ENCODE results near the gene FAM72D. TPM values are rescaled to one million over a fixed set of nuclear protein-coding genes. Genes with fewer than 3 reads are reported as not detected.
"Not testable (repeated sequence)": the region's sequence is repeated elsewhere in the genome, so short reads cannot be mapped to it uniquely, and the experiment has no call there.

The FAM72D gene
- total RNA-seq, 1 donor from 2014 or later: 1.1 TPM

GRCh38 chr1:145076877-145077276 lies 18.9 kb upstream of the FAM72D start:
- not testable (repeated sequence) for H3K4me3 Mint-ChIP-seq, H3K9me3 Mint-ChIP-seq, H3K4me1 Mint-ChIP-seq

DNA sequence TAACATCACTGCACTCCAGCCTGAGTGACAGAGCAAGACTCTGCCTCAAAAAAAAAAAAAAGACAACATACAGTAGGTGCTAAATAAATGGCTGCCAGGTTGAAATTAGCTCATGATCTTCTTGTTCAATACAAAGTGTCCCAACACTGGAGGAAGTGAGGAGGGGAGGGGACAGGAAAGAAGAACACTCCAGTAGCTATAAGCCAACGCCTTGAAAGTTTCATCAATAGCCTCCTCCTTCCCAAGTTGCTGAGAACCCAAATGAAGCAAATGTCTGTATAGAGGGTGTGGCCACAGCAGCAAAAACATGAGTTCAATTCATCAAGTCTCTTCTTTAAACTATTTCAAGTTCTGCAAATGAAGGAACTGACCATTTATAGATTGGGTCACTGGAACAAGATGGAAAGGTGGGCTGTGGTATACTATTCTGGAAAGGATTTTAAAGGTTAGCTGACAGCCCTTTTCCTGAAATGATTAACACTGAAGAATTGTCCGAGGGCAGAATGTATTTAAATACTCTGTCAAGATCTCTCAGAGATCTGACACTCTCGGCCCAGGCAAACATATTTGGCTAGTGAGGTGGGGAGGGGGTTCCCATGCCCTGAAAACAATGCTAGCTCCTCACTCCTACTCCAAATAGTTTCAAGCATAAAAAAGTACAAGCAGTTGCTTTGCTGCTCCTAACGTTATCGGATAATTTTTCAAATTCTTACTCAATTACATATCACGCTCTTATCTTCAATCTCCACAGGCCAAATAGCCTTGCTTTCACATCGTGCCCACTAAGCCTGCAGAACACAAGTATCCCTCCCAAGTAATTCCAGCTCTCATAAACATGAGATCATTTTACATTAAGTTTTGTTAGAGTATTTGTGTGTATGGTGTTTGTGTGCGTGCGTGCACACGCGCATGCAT lies 17.6 kb upstream of the FAM72D start:
- H3K27ac Mint-ChIP-seq; H3K36me3 Mint-ChIP-seq; H3K27me3 Mint-ChIP-seq (ENCODE audit: low read depth); DNase-seq (ENCODE audit: low spot score in 2 of 2, unreplicated experiment in 2 of 2); H3K4me3 Mint-ChIP-seq; H3K4me1 Mint-ChIP-seq; H3K9me3 Mint-ChIP-seq: not testable (repeated sequence)

More at GRCh38 chr1:145076877-145077276, 18.9 kb upstream of the FAM72D start:
- not testable (repeated sequence) for H3K36me3 Mint-ChIP-seq; H3K27me3 Mint-ChIP-seq (ENCODE audit: low read depth); DNase-seq (ENCODE audit: low spot score in 2 of 2, unreplicated experiment in 2 of 2); H3K27ac Mint-ChIP-seq

GRCh38 chr1:145078787-145079370 lies 16.9 kb upstream of the FAM72D start:
- not testable (repeated sequence) for H3K4me3 Mint-ChIP-seq; H3K4me1 Mint-ChIP-seq; H3K9me3 Mint-ChIP-seq; H3K27ac Mint-ChIP-seq; DNase-seq (ENCODE audit: low spot score in 2 of 2, unreplicated experiment in 2 of 2); H3K27me3 Mint-ChIP-seq (ENCODE audit: low read depth); H3K36me3 Mint-ChIP-seq

GRCh38 chr1:145079737-145080136 lies 16.0 kb upstream of the FAM72D start:
- H3K4me1 Mint-ChIP-seq: not testable (repeated sequence)

DNA sequence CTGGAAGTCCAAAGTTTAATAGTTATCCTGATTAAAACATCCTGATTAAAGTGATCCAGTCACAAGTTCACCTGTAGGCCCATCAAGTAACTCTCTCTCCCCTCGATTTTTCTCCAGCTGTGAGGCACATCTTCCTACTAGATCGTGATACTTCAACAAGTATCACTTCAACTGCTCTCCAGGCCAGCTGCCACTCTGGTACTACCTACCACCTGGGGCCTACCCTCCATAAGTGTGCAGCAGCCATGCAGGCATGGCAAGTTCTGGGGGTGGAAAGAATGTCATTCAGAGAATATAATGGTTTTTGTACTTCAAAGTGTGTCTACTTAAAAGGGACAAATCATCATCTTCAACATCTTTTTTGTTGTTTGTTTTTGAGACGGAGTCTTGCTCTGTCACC lies 15.6 kb upstream of the FAM72D start:
- H3K27me3 Mint-ChIP-seq (ENCODE audit: low read depth); H3K9me3 Mint-ChIP-seq; H3K36me3 Mint-ChIP-seq; H3K4me3 Mint-ChIP-seq; DNase-seq (ENCODE audit: low spot score in 2 of 2, unreplicated experiment in 2 of 2); H3K4me1 Mint-ChIP-seq; H3K27ac Mint-ChIP-seq: not testable (repeated sequence)

More at GRCh38 chr1:145079737-145080136, 16.0 kb upstream of the FAM72D start:
- H3K27me3 Mint-ChIP-seq (ENCODE audit: low read depth); H3K27ac Mint-ChIP-seq; H3K4me3 Mint-ChIP-seq; H3K9me3 Mint-ChIP-seq; H3K36me3 Mint-ChIP-seq; DNase-seq (ENCODE audit: low spot score in 2 of 2, unreplicated experiment in 2 of 2): not testable (repeated sequence)

DNA sequence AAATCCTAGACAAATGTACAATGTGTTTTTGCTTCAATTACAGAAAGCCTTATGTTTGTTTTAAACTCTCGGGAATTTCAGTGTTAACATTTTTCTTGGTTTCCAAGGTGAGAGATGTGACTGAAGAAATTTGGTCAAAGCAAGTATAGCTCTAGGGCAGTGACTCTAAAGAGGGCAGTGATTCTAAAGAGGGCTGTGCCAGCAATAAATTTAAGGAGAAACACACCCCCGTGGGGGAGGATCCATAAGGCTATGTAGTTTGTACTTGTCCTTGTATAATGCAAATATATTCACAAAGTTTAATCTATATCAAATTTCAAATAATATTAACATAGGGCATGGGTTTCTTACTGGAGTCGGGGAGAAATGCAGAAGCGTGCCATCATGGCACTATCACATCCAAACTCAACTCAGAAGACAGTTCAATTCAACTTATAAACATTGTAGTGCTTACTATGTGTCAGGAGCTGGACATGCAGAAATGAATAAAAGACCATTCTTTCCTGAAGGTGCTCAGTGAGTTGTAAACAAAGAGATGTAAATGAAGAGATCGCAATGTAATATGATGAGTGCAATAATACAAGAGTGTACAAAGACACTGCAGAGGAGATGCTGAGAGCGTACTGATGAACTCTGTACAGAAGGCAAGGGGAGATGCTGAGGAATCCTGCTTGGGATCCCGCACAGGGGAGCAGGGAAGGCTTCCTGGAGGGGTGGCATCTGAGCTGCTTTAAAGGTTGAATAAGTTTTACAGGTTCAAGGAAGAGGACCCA lies 13.1 kb upstream of the FAM72D start:
- DNase-seq (ENCODE audit: low spot score in 2 of 2, unreplicated experiment in 2 of 2); H3K4me3 Mint-ChIP-seq; H3K27me3 Mint-ChIP-seq (ENCODE audit: low read depth); H3K27ac Mint-ChIP-seq; H3K9me3 Mint-ChIP-seq; H3K4me1 Mint-ChIP-seq; H3K36me3 Mint-ChIP-seq: not testable (repeated sequence)

GRCh38 chr1:145093517-145094149 lies 2.1 kb upstream of the FAM72D start:
- DNase-seq (ENCODE audit: low spot score in 2 of 2, unreplicated experiment in 2 of 2): peak; percentile 19 to 41
- peak overlapping the region; percentile 87 for H3K27ac Mint-ChIP-seq
- H3K27me3 Mint-ChIP-seq (ENCODE audit: low read depth); H3K36me3 Mint-ChIP-seq; H3K9me3 Mint-ChIP-seq; H3K4me1 Mint-ChIP-seq: not testable (repeated sequence)
- peak overlapping the region; percentile 82 for H3K4me3 Mint-ChIP-seq

GRCh38 chr1:145094655-145095211 lies 1.0 kb upstream of the FAM72D start:
- peak in 1 of 2 experiments; percentile 41 for DNase-seq (ENCODE audit: low spot score in 2 of 2, unreplicated experiment in 2 of 2)
- H3K9me3 Mint-ChIP-seq; H3K27me3 Mint-ChIP-seq (ENCODE audit: low read depth); H3K4me1 Mint-ChIP-seq; H3K36me3 Mint-ChIP-seq; H3K27ac Mint-ChIP-seq: not testable (repeated sequence)
- peak overlapping the region; percentile 54 for H3K4me3 Mint-ChIP-seq

DNA sequence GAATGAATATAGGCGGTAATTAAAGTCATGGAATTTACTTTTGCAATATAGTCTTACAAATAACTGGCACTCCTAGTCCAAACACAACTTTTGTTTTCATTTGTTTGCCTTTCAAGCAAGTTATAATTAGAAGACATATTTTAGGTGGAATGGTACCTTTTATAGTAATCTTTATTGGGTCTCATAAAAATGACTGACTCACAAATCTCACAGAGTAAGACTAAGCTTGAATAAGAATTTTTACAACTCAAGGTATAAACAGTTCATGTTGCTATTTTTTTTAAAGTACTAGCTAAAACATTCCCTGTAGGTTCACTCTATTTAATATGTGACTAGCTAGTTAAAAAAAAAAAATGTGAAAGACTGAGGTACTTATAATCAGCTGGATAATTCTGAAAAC lies 6.0 kb downstream of the FAM72D start:
- H3K36me3 Mint-ChIP-seq; H3K9me3 Mint-ChIP-seq; H3K4me1 Mint-ChIP-seq; H3K27ac Mint-ChIP-seq; DNase-seq (ENCODE audit: low spot score in 2 of 2, unreplicated experiment in 2 of 2); H3K4me3 Mint-ChIP-seq; H3K27me3 Mint-ChIP-seq (ENCODE audit: low read depth): not testable (repeated sequence)

GRCh38 chr1:145103294-145103693 lies 7.5 kb downstream of the FAM72D start:
- not testable (repeated sequence) for H3K36me3 Mint-ChIP-seq; H3K27ac Mint-ChIP-seq; H3K4me3 Mint-ChIP-seq; DNase-seq (ENCODE audit: low spot score in 2 of 2, unreplicated experiment in 2 of 2); H3K27me3 Mint-ChIP-seq (ENCODE audit: low read depth); H3K4me1 Mint-ChIP-seq; H3K9me3 Mint-ChIP-seq

DNA sequence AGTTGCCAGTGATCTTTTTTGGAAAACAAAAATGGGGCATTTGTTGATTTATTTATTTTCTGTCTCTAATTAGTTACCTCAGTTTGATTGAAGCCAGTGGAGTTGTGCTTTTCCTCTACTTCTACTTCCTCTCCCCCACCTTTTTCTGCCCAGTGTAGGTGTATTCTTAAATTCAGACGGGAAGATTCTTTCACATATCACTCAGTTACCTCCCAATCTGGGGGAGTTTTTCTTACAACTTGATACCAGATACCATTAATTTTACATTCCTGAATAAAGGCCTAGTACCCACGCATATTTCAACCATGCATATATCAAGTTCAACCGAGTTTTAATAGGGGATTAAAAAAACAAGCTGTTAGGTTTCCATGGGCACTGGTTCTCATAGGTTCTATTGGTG lies 15.9 kb downstream of the FAM72D start:
- not testable (repeated sequence) for H3K4me1 Mint-ChIP-seq; H3K27ac Mint-ChIP-seq; H3K9me3 Mint-ChIP-seq; H3K36me3 Mint-ChIP-seq; H3K4me3 Mint-ChIP-seq; H3K27me3 Mint-ChIP-seq (ENCODE audit: low read depth); DNase-seq (ENCODE audit: low spot score in 2 of 2, unreplicated experiment in 2 of 2)

DNA sequence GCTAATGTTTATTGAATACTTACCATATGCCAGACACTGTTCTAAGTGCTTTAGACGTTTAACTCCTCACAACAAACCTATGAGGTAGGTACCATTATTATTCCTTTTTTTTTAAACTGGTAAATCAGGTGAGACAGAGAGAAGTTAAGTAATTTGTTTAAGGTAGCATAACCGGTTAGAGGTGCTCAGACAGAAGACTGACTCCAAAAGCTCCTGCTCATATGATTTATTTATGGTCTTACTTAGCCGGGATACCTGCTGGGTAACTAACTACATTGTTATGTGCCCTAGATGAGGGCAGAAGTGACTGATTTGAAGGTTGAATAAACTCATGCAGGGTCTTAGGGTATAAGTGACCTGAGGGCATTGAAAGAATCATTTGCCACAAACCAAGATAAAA lies 16.9 kb downstream of the FAM72D start:
- not testable (repeated sequence) for H3K36me3 Mint-ChIP-seq; DNase-seq (ENCODE audit: low spot score in 2 of 2, unreplicated experiment in 2 of 2); H3K4me3 Mint-ChIP-seq; H3K9me3 Mint-ChIP-seq; H3K27me3 Mint-ChIP-seq (ENCODE audit: low read depth); H3K4me1 Mint-ChIP-seq; H3K27ac Mint-ChIP-seq

DNA sequence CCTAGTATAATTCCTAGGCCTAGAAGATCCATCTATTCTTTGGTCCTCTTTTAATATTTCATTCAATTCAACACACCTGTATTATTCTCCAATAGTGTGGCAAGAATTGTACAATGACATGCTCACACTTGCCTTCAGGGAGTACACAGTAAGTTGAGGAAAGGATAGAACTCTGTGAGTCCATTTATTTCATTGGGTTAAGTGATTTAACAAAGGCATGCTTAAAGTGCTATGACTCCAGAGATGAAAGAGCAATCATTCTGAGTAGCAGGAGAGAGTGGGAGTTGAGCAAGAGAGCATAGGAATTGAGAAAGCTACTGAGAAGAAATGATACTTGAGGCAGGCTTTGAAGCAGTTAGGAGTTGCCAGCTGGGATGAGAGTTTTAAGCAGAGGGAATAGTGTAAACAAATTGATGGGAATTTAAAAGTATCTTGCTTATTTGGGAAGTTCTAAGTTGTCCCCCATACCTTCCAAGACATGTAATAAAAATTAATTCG lies 18.8 kb downstream of the FAM72D start:
- not testable (repeated sequence) for H3K4me1 Mint-ChIP-seq; H3K36me3 Mint-ChIP-seq; H3K27ac Mint-ChIP-seq; H3K27me3 Mint-ChIP-seq (ENCODE audit: low read depth); H3K4me3 Mint-ChIP-seq; DNase-seq (ENCODE audit: low spot score in 2 of 2, unreplicated experiment in 2 of 2); H3K9me3 Mint-ChIP-seq

Data from mesothelial cell of epicardium (in vitro differentiated cells).